ENCODE results near the gene TERB1. TPM values are rescaled to one million over a fixed set of nuclear protein-coding genes. Genes with fewer than 3 reads are reported as not detected.
A peak's percentile ranks its signal among the peaks of the same experiment; 100 is the strongest.

Gene TERB1
- total RNA-seq, 2 experiments from 2014 or later, result 0.47 TPM; not detected in 1

GRCh38 chr16:66752958-66753357, 48.4 kb downstream of the TERB1 start:
- Mint-ChIP-seq H3K4me3 (no peak overlapping the region), H3K27ac (no peak overlapping the region), H3K9me3 (ENCODE audit: low read depth) (no peaks in the 10 kb centered on the region), H3K36me3 (peaks cover 17% of the 10 kb centered on the region), H3K4me1 (peaks cover 32% of the 10 kb centered on the region), H3K27me3 (peaks cover 29% of the 10 kb centered on the region)
- DNase-seq (no peak), ATAC-seq (no peak)
- CTCF ChIA-PET, result interaction anchor here (1.2 to 6.9 kb wide), 8 partner anchors 11 to 120 kb away, joined by 3 to 50 read pairs (median 14); partner anchors contain the start of gene NAE1

GRCh38 chr16:66752379-66752778, 49.0 kb downstream of the TERB1 start:
- no peaks in the 10 kb centered on the region for H3K9me3 Mint-ChIP-seq (ENCODE audit: low read depth)
- H3K4me1 Mint-ChIP-seq, result peaks cover 37% of the 10 kb centered on the region
- H3K27ac Mint-ChIP-seq, result peak overlapping the region; percentile 82
- ATAC-seq (no peak), DNase-seq (no peak)
- H3K4me3 Mint-ChIP-seq, result peak overlapping the region; percentile 85
- peaks cover 29% of the 10 kb centered on the region for H3K27me3 Mint-ChIP-seq
- peaks cover 21% of the 10 kb centered on the region for H3K36me3 Mint-ChIP-seq
- CTCF ChIA-PET, result interaction anchor here (0.6 to 6.9 kb wide), 18 partner anchors 10 to 577 kb away, joined by 3 to 50 read pairs (median 6); partner anchors contain the start of genes CMTM4 and NAE1

GRCh38 chr16:66751992-66752322, 49.4 kb downstream of the TERB1 start:
- H3K4me1 Mint-ChIP-seq, result peaks cover 41% of the 10 kb centered on the region
- DNase-seq (no peak), ATAC-seq (no peak)
- CTCF ChIA-PET, result interaction anchor here (0.6 to 6.9 kb wide), 20 partner anchors 10 to 577 kb away, joined by 3 to 50 read pairs (median 6); partner anchors contain the start of genes CMTM4, NAE1 and PDP2
- peak overlapping the region; percentile 85 for H3K4me3 Mint-ChIP-seq
- no peaks in the 10 kb centered on the region for H3K9me3 Mint-ChIP-seq (ENCODE audit: low read depth)
- H3K27me3 Mint-ChIP-seq, result peaks cover 29% of the 10 kb centered on the region
- H3K36me3 Mint-ChIP-seq, result peaks cover 23% of the 10 kb centered on the region
- peak overlapping the region; percentile 82 for H3K27ac Mint-ChIP-seq

- peak within 1 kb of the TSS; percentile 85 for H3K4me3 Mint-ChIP-seq
- CTCF ChIA-PET, result interaction anchor here (0.6 to 6.9 kb wide), 23 partner anchors 10 to 578 kb away, joined by 3 to 50 read pairs (median 5); partner anchors contain the start of genes CMTM4, NAE1 and PDP2
- H3K9me3 Mint-ChIP-seq (ENCODE audit: low read depth), result no peaks in the 10 kb centered on the region
- H3K36me3 Mint-ChIP-seq, result peaks cover 28% of the 10 kb centered on the region
- H3K4me1 Mint-ChIP-seq, result peaks cover 46% of the 10 kb centered on the region
- DNase-seq (peak; percentile 86), ATAC-seq (peak; percentile 87)
- peak within 1 kb of the TSS; percentile 86 for H3K27ac Mint-ChIP-seq
- H3K27me3 Mint-ChIP-seq, result peaks cover 24% of the 10 kb centered on the region
These were observed 49.9 kb downstream of the TERB1 start, which contains the start of gene DYNC1LI2 for GRCh38 chr16:66751303-66751991. TSS of gene DYNC1LI2 (minus strand) at chr16:66751609. CDS start at chr16:66751591, 18 bp downstream.

- H3K9me3 Mint-ChIP-seq (ENCODE audit: low read depth), result no peaks in the 10 kb centered on the region
- ATAC-seq (peak; percentile 5), DNase-seq (peak; percentile 46)
- CTCF ChIA-PET, result interaction anchor here (0.6 to 6.9 kb wide), 16 partner anchors 9 to 406 kb away, joined by 3 to 50 read pairs (median 6); partner anchors contain the start of genes CMTM4, NAE1 and PDP2
- peaks cover 23% of the 10 kb centered on the region for H3K27me3 Mint-ChIP-seq
- peak overlapping the region; percentile 85 for H3K4me3 Mint-ChIP-seq
- peaks cover 31% of the 10 kb centered on the region for H3K36me3 Mint-ChIP-seq
- peak overlapping the region; percentile 77 for H3K27ac Mint-ChIP-seq
- H3K4me1 Mint-ChIP-seq, result peaks cover 51% of the 10 kb centered on the region
These were observed 50.4 kb downstream of the TERB1 start for GRCh38 chr16:66751053-66751302.

- H3K4me3 Mint-ChIP-seq, result peak overlapping the region; percentile 85
- H3K4me1 Mint-ChIP-seq, result peaks cover 52% of the 10 kb centered on the region
- CTCF ChIA-PET, result interaction anchor here (1.0 to 6.9 kb wide), 12 partner anchors 9 to 406 kb away, joined by 3 to 50 read pairs (median 6); partner anchors contain the start of genes CMTM4 and PDP2
- no peaks in the 10 kb centered on the region for H3K9me3 Mint-ChIP-seq (ENCODE audit: low read depth)
- H3K27ac Mint-ChIP-seq, result peak overlapping the region; percentile 77
- ATAC-seq, result no peak
- peaks cover 22% of the 10 kb centered on the region for H3K27me3 Mint-ChIP-seq
- peaks cover 32% of the 10 kb centered on the region for H3K36me3 Mint-ChIP-seq
- peak; percentile 59 for DNase-seq
These were observed 50.9 kb downstream of the TERB1 start for GRCh38 chr16:66750279-66751052.

- Mint-ChIP-seq H3K36me3 (peaks cover 48% of the 10 kb centered on the region), H3K4me3 (peak overlapping the region; percentile 9), H3K27ac (peak overlapping the region; percentile 74), H3K4me1 (peaks cover 51% of the 10 kb centered on the region), H3K27me3 (no peaks in the 10 kb centered on the region), H3K9me3 (ENCODE audit: low read depth) (no peaks in the 10 kb centered on the region)
- CTCF ChIA-PET, result interaction anchor here (0.7 to 6.9 kb wide), 7 partner anchors 18 to 150 kb away, joined by 3 to 50 read pairs (median 4); partner anchors contain the start of genes NAE1 and PDP2
- ATAC-seq, result peak; percentile 62
- DNase-seq, result peak; percentile 89
These were observed 54.7 kb downstream of the TERB1 start for GRCh38 chr16:66746682-66747081.

- peak; percentile 39 for DNase-seq
- CTCF ChIA-PET, result interaction anchor here (0.7 to 6.9 kb wide), 8 partner anchors 18 to 149 kb away, joined by 3 to 50 read pairs (median 4); partner anchors contain the start of genes NAE1 and PDP2
- Mint-ChIP-seq H3K9me3 (ENCODE audit: low read depth) (no peaks in the 10 kb centered on the region), H3K27me3 (no peaks in the 10 kb centered on the region), H3K4me3 (peak overlapping the region; percentile 6), H3K4me1 (peaks cover 54% of the 10 kb centered on the region), H3K27ac (peak overlapping the region; percentile 74), H3K36me3 (peaks cover 52% of the 10 kb centered on the region)
- ATAC-seq, result no peak
These were observed 55.3 kb downstream of the TERB1 start for GRCh38 chr16:66746048-66746447.

GRCh38 chr16:66741950-66742808, 59.2 kb downstream of the TERB1 start:
- no peaks in the 10 kb centered on the region for H3K9me3 Mint-ChIP-seq (ENCODE audit: low read depth)
- CTCF ChIA-PET, result interaction anchor here (0.5 to 7.8 kb wide), 12 partner anchors 9 to 335 kb away, joined by 3 to 84 read pairs (median 6); partner anchors contain the start of genes CMTM4, DYNC1LI2 and NAE1
- ATAC-seq (no peak), DNase-seq (no peak)
- H3K27me3 Mint-ChIP-seq, result no peaks in the 10 kb centered on the region
- peaks cover 54% of the 10 kb centered on the region for H3K36me3 Mint-ChIP-seq
- H3K4me3 Mint-ChIP-seq, result no peak overlapping the region
- H3K27ac Mint-ChIP-seq, result no peak overlapping the region
- H3K4me1 Mint-ChIP-seq, result peaks cover 40% of the 10 kb centered on the region

GRCh38 chr16:66741169-66741900, 60.0 kb downstream of the TERB1 start:
- Mint-ChIP-seq H3K27me3 (no peaks in the 10 kb centered on the region), H3K36me3 (peaks cover 51% of the 10 kb centered on the region), H3K4me1 (peaks cover 31% of the 10 kb centered on the region), H3K27ac (no peak overlapping the region), H3K9me3 (ENCODE audit: low read depth) (no peaks in the 10 kb centered on the region), H3K4me3 (no peak overlapping the region)
- ATAC-seq (no peak), DNase-seq (no peak)
- CTCF ChIA-PET, result interaction anchor here (0.5 to 7.8 kb wide), 12 partner anchors 10 to 335 kb away, joined by 3 to 84 read pairs (median 8); partner anchors contain the start of genes CMTM4, DYNC1LI2 and NAE1

GRCh38 chr16:66740533-66740932, 60.9 kb downstream of the TERB1 start:
- Mint-ChIP-seq H3K36me3 (peaks cover 54% of the 10 kb centered on the region), H3K9me3 (ENCODE audit: low read depth) (no peaks in the 10 kb centered on the region), H3K4me3 (no peak overlapping the region), H3K4me1 (peaks cover 27% of the 10 kb centered on the region), H3K27me3 (no peaks in the 10 kb centered on the region), H3K27ac (peak overlapping the region; percentile 37)
- CTCF ChIA-PET, result interaction anchor here (0.7 to 7.8 kb wide), 16 partner anchors 11 to 334 kb away, joined by 3 to 84 read pairs (median 6); partner anchors contain the start of genes CMTM4, DYNC1LI2 and NAE1
- ATAC-seq (no peak), DNase-seq (no peak)

- Mint-ChIP-seq H3K27ac (no peak overlapping the region), H3K9me3 (ENCODE audit: low read depth) (no peaks in the 10 kb centered on the region), H3K4me3 (no peak overlapping the region), H3K36me3 (peaks cover 53% of the 10 kb centered on the region), H3K27me3 (no peaks in the 10 kb centered on the region), H3K4me1 (peaks cover 27% of the 10 kb centered on the region)
- peak; percentile 57 for DNase-seq
- peak; percentile 57 for ATAC-seq
- CTCF ChIA-PET, result interaction anchor here (0.7 to 7.8 kb wide), 16 partner anchors 11 to 333 kb away, joined by 3 to 84 read pairs (median 6); partner anchors contain the start of genes CMTM4, DYNC1LI2 and NAE1
These were observed 61.4 kb downstream of the TERB1 start for GRCh38 chr16:66740010-66740409.
